Dendritic cell treated with granulocyte-macrophage colony-stimulating factor and Interleukin-4, amounts not matched to agents 40 ng/mL and 50 ng/mL, for 4 days (primary cell): ENCODE results near the gene DCUN1D3.

Experiments
- H3K27ac Mint-ChIP-seq: one replicate; pipeline ENCODE4 v1.8.0; 2022; ENCODE audit warnings: mild to moderate bottlenecking, mixed read lengths
- H3K27me3 Mint-ChIP-seq: one replicate; pipeline ENCODE4 v1.8.0; 2022; ENCODE audit warnings: mild to moderate bottlenecking, mixed read lengths
- H3K36me3 Mint-ChIP-seq: one replicate; pipeline ENCODE4 v1.8.0; 2022; ENCODE audit warnings: low read depth, mixed read lengths
- H3K4me1 Mint-ChIP-seq: one replicate; pipeline ENCODE4 v1.8.0; 2022; ENCODE audit warnings: low read depth, mixed read lengths
- H3K4me3 Mint-ChIP-seq: one replicate; pipeline ENCODE4 v1.8.0; 2022; ENCODE audit warnings: mild to moderate bottlenecking, moderate library complexity, mixed read lengths
- H3K9me3 Mint-ChIP-seq: one replicate; pipeline ENCODE4 v1.8.0; 2022; ENCODE audit warnings: mixed read lengths
- intact Hi-C: fragments of 100-400 bp; cut with micrococcal nuclease; formaldehyde crosslinking; loops from one replicate; pipeline ENCODE4 v1.15.0; 2022

The DCUN1D3 gene

DNA sequence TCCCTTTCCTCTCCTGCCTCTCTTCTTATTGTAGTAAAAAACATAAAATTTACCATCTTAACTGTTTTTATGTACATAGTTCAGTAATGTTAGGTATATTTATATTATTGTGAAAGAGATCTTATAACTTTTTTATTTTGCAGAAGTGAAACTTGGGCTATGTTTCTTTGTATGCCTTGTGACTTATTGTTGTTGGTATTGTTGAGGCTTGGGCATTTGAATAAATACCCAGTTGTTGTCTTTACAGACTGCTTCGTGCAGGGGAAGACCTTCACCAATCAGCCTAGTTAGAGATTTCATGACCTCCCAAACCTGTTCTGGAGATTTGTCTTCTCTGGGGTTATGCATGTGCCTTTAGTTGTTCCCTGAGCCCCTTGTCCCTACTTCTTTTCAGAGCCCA is 61.9 kb downstream of the DCUN1D3 start:
- peaks cover 44% of the 10 kb centered on the region for H3K36me3 Mint-ChIP-seq
- H3K4me1 Mint-ChIP-seq: peaks cover 21% of the 10 kb centered on the region
- no peaks in the 10 kb centered on the region for H3K27me3 Mint-ChIP-seq
- H3K4me3 Mint-ChIP-seq: no peak overlapping the region
- H3K27ac Mint-ChIP-seq: peak overlapping the region; percentile 80
- peaks cover 16% of the 10 kb centered on the region for H3K9me3 Mint-ChIP-seq
- intact Hi-C loops: no loop called here

- H3K9me3 Mint-ChIP-seq: peaks cover 16% of the 10 kb centered on the region
- H3K4me1 Mint-ChIP-seq: peaks cover 8% of the 10 kb centered on the region
- no peak overlapping the region for H3K27ac Mint-ChIP-seq
- peaks cover 44% of the 10 kb centered on the region for H3K36me3 Mint-ChIP-seq
- no peak overlapping the region for H3K4me3 Mint-ChIP-seq
- intact Hi-C loops: no loop called here
- no peaks in the 10 kb centered on the region for H3K27me3 Mint-ChIP-seq
Observed at GRCh38 chr16:20833086-20833485, 67.1 kb downstream of the DCUN1D3 start.

DNA sequence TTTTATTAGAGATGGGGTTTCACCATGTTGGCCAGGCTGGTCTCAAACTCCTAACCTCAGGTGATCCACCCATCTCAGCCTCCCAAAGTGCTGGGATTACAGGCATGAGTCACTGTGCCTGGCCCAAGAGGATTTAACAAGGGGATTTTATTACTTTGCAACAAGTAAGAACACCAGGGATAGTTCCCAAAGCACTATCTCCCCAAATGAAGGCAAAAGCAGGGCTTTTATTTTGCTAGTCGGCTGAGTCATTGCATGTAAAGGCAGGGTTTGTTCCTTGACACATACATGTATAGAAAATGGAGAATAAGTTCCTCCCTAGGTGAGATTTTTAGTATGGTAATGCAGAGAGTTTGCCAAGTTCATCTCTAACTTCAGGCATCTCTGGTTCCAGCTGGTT is 69.8 kb downstream of the DCUN1D3 start:
- H3K4me1 Mint-ChIP-seq: no peaks in the 10 kb centered on the region
- no peaks in the 10 kb centered on the region for H3K27me3 Mint-ChIP-seq
- H3K9me3 Mint-ChIP-seq: peaks cover 8% of the 10 kb centered on the region
- intact Hi-C loops: no loop called here
- no peak overlapping the region for H3K27ac Mint-ChIP-seq
- H3K36me3 Mint-ChIP-seq: peaks cover 27% of the 10 kb centered on the region
- H3K4me3 Mint-ChIP-seq: no peak overlapping the region

DNA sequence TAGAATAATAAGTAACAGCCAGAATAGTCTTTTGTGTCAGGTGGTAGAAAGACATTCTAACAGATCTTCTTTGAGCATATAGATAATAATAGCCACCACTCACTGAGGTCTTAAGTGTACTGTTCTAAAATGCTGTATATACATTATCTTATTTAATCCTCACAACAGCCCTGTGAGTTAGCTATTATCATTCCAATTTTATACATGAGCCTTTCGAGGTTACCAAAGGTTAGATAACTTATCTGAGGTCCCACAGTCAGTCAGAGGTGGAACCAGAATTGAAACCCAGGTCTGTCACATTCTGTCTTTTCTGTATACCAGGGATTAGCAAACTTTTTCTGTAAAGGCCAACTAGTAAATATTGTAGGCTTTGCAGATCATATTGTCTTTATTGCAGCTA is 70.6 kb downstream of the DCUN1D3 start:
- Mint-ChIP-seq H3K4me3 (no peak overlapping the region), H3K4me1 (no peaks in the 10 kb centered on the region), H3K9me3 (peaks cover 5% of the 10 kb centered on the region), H3K36me3 (peaks cover 25% of the 10 kb centered on the region), H3K27me3 (no peaks in the 10 kb centered on the region), H3K27ac (no peak overlapping the region)
- intact Hi-C loops: no loop called here

- Mint-ChIP-seq H3K27me3 (no peaks in the 10 kb centered on the region), H3K4me3 (no peak overlapping the region), H3K4me1 (no peaks in the 10 kb centered on the region), H3K9me3 (no peaks in the 10 kb centered on the region), H3K27ac (no peak overlapping the region), H3K36me3 (peaks cover 15% of the 10 kb centered on the region)
- intact Hi-C loops: no loop called here
Observed at GRCh38 chr16:20826039-20826566, 74.1 kb downstream of the DCUN1D3 start.

DNA sequence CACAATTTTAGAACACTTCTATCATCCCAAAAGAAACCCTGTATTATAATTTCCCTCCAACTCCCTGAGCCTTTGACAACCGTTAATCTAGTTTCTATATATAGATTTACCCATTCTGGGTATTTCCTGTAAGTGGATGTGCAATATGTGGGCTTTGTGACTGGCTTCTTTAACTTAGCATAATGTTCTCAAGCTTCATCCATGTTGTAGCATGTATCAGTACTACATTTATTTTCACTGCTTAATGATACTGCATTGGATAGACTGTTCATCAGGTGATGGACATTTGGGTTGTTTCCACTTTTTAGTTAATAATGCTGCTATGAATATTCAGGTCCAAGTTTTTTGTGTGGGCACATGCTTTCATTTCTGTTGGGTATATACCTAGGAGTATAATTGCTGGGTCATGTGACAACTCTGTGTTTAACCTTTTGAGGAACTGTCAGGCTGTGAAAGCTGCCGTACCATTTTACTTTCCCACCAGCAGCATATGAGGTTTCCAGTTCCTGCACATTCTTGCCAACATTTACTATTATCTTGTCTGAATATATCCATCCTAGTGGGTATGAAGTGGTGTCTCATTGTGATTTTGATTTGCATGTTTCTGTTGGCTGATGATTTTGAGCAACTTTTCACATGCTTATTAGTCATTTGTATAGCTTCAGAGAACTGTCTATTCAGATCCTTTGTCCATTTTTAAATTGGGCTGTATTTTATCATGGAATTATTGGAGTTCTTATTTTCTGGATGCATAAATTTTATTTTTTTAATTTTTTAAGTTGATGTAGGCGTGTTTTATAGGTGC is 77.4 kb downstream of the DCUN1D3 start:
- no peak overlapping the region for H3K4me3 Mint-ChIP-seq
- intact Hi-C loops: no loop called here
- H3K9me3 Mint-ChIP-seq: no peaks in the 10 kb centered on the region
- peaks cover 6% of the 10 kb centered on the region for H3K4me1 Mint-ChIP-seq
- H3K27ac Mint-ChIP-seq: no peak overlapping the region
- peaks cover 15% of the 10 kb centered on the region for H3K36me3 Mint-ChIP-seq
- H3K27me3 Mint-ChIP-seq: no peaks in the 10 kb centered on the region

GRCh38 chr16:20821682-20822081 is 78.5 kb downstream of the DCUN1D3 start:
- no peak overlapping the region for H3K4me3 Mint-ChIP-seq
- no peaks in the 10 kb centered on the region for H3K9me3 Mint-ChIP-seq
- no peak overlapping the region for H3K27ac Mint-ChIP-seq
- intact Hi-C loops: no loop called here
- no peaks in the 10 kb centered on the region for H3K27me3 Mint-ChIP-seq
- H3K36me3 Mint-ChIP-seq: peaks cover 15% of the 10 kb centered on the region
- H3K4me1 Mint-ChIP-seq: peaks cover 6% of the 10 kb centered on the region

GRCh38 chr16:20818929-20819585 is 81.1 kb downstream of the DCUN1D3 start:
- H3K27ac Mint-ChIP-seq: no peak overlapping the region
- peaks cover 6% of the 10 kb centered on the region for H3K4me1 Mint-ChIP-seq
- no peak overlapping the region for H3K4me3 Mint-ChIP-seq
- intact Hi-C loops: no loop called here
- H3K27me3 Mint-ChIP-seq: no peaks in the 10 kb centered on the region
- H3K36me3 Mint-ChIP-seq: peaks cover 6% of the 10 kb centered on the region
- no peaks in the 10 kb centered on the region for H3K9me3 Mint-ChIP-seq

DNA sequence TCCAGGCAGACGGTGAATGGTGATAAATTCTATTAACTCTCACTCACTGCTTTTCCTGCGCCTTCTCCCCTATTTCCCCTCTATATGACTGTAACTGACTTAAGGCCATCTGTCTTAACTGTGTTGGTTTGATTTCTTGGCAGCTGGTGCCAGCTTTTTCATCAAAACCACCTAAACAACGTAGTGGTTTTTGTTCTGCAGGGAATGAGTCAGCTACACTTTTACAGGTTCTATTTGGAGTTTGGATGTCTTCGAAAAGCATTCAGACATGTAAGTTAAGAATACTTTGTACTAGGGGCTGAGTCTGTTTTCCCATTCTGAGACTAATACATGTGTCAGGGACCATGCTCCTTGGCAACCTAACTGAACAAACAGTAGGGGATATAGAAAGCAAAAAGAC is 85.4 kb downstream of the DCUN1D3 start:
- Mint-ChIP-seq H3K9me3 (no peaks in the 10 kb centered on the region), H3K27me3 (no peaks in the 10 kb centered on the region), H3K27ac (no peak overlapping the region), H3K4me3 (no peak overlapping the region), H3K36me3 (peaks cover 6% of the 10 kb centered on the region), H3K4me1 (peaks cover 1% of the 10 kb centered on the region)
- intact Hi-C loops: no loop called here

- H3K4me1 Mint-ChIP-seq: peaks cover 8% of the 10 kb centered on the region
- H3K27me3 Mint-ChIP-seq: no peaks in the 10 kb centered on the region
- intact Hi-C loops: no loop called here
- no peaks in the 10 kb centered on the region for H3K9me3 Mint-ChIP-seq
- no peak overlapping the region for H3K4me3 Mint-ChIP-seq
- no peak overlapping the region for H3K27ac Mint-ChIP-seq
- peaks cover 6% of the 10 kb centered on the region for H3K36me3 Mint-ChIP-seq
Observed at GRCh38 chr16:20812510-20812909, 87.6 kb downstream of the DCUN1D3 start.

GRCh38 chr16:20811889-20812439 is 88.2 kb downstream of the DCUN1D3 start:
- Mint-ChIP-seq H3K4me3 (no peak overlapping the region), H3K27me3 (no peaks in the 10 kb centered on the region), H3K27ac (no peak overlapping the region)

GRCh38 chr16:20807862-20808261 is 92.3 kb downstream of the DCUN1D3 start:
- H3K4me3 Mint-ChIP-seq: peak overlapping the region; percentile 58
- peak overlapping the region; percentile 98 for H3K27ac Mint-ChIP-seq
- H3K9me3 Mint-ChIP-seq: no peaks in the 10 kb centered on the region
- peaks cover 28% of the 10 kb centered on the region for H3K4me1 Mint-ChIP-seq
- H3K27me3 Mint-ChIP-seq: no peaks in the 10 kb centered on the region
- intact Hi-C loops: no loop called here
- peaks cover 18% of the 10 kb centered on the region for H3K36me3 Mint-ChIP-seq

More at GRCh38 chr16:20811889-20812439, 88.2 kb downstream of the DCUN1D3 start:
- peaks cover 8% of the 10 kb centered on the region for H3K36me3 Mint-ChIP-seq
- peaks cover 12% of the 10 kb centered on the region for H3K4me1 Mint-ChIP-seq
- intact Hi-C loops: no loop called here
- no peaks in the 10 kb centered on the region for H3K9me3 Mint-ChIP-seq

DNA sequence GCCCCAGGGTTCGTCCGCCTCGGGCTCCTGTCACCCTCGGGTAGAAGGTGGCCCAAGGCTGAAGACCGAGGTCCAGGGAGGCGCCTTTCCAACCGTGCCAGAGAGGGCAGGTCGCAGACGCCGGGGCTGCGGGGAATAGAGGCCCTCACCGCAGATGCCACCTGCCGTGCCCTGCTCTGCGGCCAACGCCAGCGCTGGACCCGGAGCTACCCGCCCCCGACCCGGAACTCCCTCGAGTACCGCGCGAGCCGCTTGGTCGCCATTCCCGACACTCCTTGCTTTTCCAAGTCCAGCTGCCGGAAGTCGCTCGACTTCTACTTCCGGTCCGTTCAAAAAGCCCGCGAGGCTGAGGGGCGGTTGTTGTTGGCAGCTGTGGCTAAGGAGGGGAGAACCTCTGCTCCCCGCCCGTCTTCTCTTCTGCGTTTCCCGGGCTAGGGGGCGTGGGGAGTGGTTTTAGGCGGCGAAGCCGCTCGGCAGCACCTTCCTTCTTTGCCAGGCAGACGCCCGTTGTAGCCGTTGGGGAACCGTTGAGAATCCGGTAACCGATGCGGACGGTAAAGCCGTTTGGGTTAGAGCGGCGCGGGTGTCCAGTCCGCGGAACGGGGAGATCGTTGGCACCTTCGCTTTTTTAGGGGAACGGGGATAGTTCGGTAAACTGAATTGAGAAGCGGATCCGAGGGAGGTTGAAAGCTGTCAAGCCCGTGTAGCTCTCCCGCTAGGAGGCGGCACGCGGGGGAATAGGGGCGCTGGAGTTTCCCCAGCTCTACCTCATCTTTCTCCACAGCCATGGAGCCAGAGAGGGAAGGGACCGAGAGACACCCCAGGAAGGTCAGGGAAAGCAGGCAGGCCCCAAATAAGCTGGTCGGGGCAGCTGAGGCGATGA is 93.7 kb downstream of the DCUN1D3 start, which contains the start of the genes ERI2 and REXO5:
Gene ERI2 (minus strand): TSS at position 305 of the 883 bp plus-strand sequence. CDS start 42 bp downstream, at position 263.
Gene REXO5 (plus strand): TSS at position 360 of the 883 bp plus-strand sequence. CDS start 427 bp downstream, at position 787.
- Mint-ChIP-seq H3K4me3 (peak within 1 kb of the TSS; percentile 99), H3K36me3 (peaks cover 21% of the 10 kb centered on the region), H3K4me1 (peaks cover 28% of the 10 kb centered on the region), H3K27me3 (no peaks in the 10 kb centered on the region), H3K9me3 (no peaks in the 10 kb centered on the region), H3K27ac (peak within 1 kb of the TSS; percentile 98)
- intact Hi-C loops: no loop called here
